Measurements from ENCODE around the gene MAST2. TPM values are rescaled to one million over a fixed set of nuclear protein-coding genes. Genes with fewer than 3 reads are reported as not detected.

MAST2 gene
- total and polyA plus RNA-seq, 9 of the 15 experiments (the other 6 are each of a cell fraction or from before 2014, with no cell fraction given), result 0.73 to 32.0 (median 17.8) TPM

DNA sequence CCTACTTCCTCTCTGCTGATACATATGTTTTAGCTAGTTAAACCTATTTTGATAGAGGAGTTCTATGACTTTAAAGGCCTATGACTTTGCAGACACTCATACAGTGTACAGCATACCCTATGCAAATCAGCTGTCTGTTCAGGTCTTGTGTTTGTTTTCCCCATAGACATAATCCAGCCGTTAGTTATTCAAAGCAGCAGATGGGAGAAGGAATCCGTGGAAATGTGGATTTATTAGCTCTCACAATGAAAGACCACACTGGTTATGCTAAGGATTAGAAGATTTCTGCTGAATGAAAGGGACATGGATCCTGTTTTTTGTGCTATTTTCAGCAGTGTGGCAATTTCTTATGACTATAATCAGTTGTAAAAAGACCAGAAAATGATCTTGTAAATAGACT is 59.8 kb downstream of the MAST2 start (continued):
- TF ChIP-seq FOXP4 (CRISPR knock-in tag; IDR thresholded peaks at IDR 0.05; ENCODE audit: borderline replicate concordance), result no peak

- H4K20me1 ChIP-seq (replicated peaks; ENCODE audit: control insufficient read depth, insufficient read depth, low read length), result no peaks in the 10 kb centered on the region; the same call in 1 of the 2 replicates
- H3K79me2 ChIP-seq (ENCODE audit: control insufficient read depth, insufficient read depth, low read length), result peaks cover 47% of the 10 kb centered on the region
- peak overlapping the region; percentile 1; the same call in 1 of the 2 replicates for H3K4me3 ChIP-seq
- no peaks in the 10 kb centered on the region for H3K9me3 ChIP-seq (replicated peaks; ENCODE audit: control insufficient read depth, insufficient read depth, low read depth, low read length)
- no peaks in the 10 kb centered on the region for H3K27me3 ChIP-seq (ENCODE audit: control insufficient read depth in 2 of 2, insufficient read depth in 2 of 2, low read length in 2 of 2)
- H3K9me1 ChIP-seq (ENCODE audit: control insufficient read depth, insufficient read depth, low read length), result no peaks in the 10 kb centered on the region
- H3K27ac ChIP-seq (ENCODE audit: extremely low read depth, low read depth, low read length), result peak overlapping the region; percentile 10; the same call in 1 of the 3 replicates
- 0 out of 2 replicates have a peak overlapping the region, but pooled peaks have one; percentile 10 for H2AFZ ChIP-seq (ENCODE audit: low read depth, low read length)
- intact Hi-C loops (cut with micrococcal nuclease) (no loop called here), in situ Hi-C loops (cut with MboI) (no loop called here)
- H3K4me1 ChIP-seq (replicated peaks in 1 of 2; ENCODE audit: control insufficient read depth in 2 of 2, insufficient read depth in 2 of 2, low read length in 2 of 2), result peaks cover 4 to 27% of the 10 kb centered on the region in 2 experiments; a peak in 3 of 5 replicates
- WGBS (ENCODE audit: insufficient coverage, low coverage, missing lambda C conversion rate), result 21% methylated on average over 14 of the region's 14 CpGs
- DNase-seq (ENCODE audit: extremely low read depth in 1 of 4, low spot score in 3 of 4), result peak in 2 of 4 experiments; percentile 57 to 65
- ATAC-seq, result peak; percentile 83
- ChIA-PET POLR2A (interaction anchor here (0.5 to 1.5 kb wide), 7 partner anchors 8 to 208 kb away, joined by 3 to 4 read pairs (median 3); partner anchors contain the start of gene GPBP1L1), CTCF (ENCODE audit: low intra/inter-chr PET ratio) (no interaction called here)
- H3K4me2 ChIP-seq (ENCODE audit: insufficient read depth, low read length), result peak overlapping the region; percentile 53
- H3K9ac ChIP-seq (ENCODE audit: insufficient read depth in 1 of 2, low read depth in 2 of 2, low read length in 2 of 2), result peak overlapping the region in 1 of 2 experiments; percentile 20; a peak in 2 of 4 replicates
- FAIRE-seq, result peak; percentile 80
- H3K36me3 ChIP-seq (ENCODE audit: control insufficient read depth, insufficient read depth, low read length), result no peaks in the 10 kb centered on the region
- BruUV-seq (replicated peaks), result no TSS peak
- TF ChIP-seq GATAD2A (IDR thresholded peaks at IDR 0.05) (0 out of 2 replicates have a peak, but pooled peaks have one; percentile 33), ZNF41 (CRISPR knock-in tag; conservative IDR thresholded peaks at IDR 0.05) (peak; percentile 67), ZHX1 (conservative IDR thresholded peaks at IDR 0.05; ENCODE audit: low read length) (no peak), PBX2 (CRISPR knock-in tag; IDR thresholded peaks at IDR 0.05; ENCODE audit: low read depth) (no peak), PBX2 (tag; conservative IDR thresholded peaks at IDR 0.05; ENCODE audit: low read depth) (peak; percentile 23; the same call in 1 of the 2 replicates), ZNF133 (CRISPR knock-in tag; IDR thresholded peaks at IDR 0.05) (no peak), ID3 (CRISPR knock-in tag; IDR thresholded peaks at IDR 0.05) (no peak), ID3 (tag; IDR thresholded peaks at IDR 0.05) (no peak), MEIS2 (IDR thresholded peaks at IDR 0.05; ENCODE audit: partially characterized antibody) (peak; percentile 48), SMARCA4 (IDR thresholded peaks at IDR 0.05) (no peak)
Measured at GRCh38 chr1:45864167-45865106, 61.0 kb downstream of the MAST2 start.
